Neuron (in vitro differentiated cells): ENCODE results near the gene GMDS.

Source experiments
- H2AFZ ChIP-seq: one replicate; pipeline ENCODE4 v1.6.1; 2013; ENCODE audit warnings: low read depth, mild to moderate bottlenecking, inconsistent platforms, low read length, moderate library complexity
- H3K27me3 ChIP-seq: one replicate; pipeline ENCODE4 v1.6.1; 2013; ENCODE audit warnings: low read length; ENCODE audit not compliant: insufficient read depth
- H3K36me3 ChIP-seq: one replicate; pipeline ENCODE4 v1.6.1; 2013; ENCODE audit warnings: low read length; ENCODE audit not compliant: insufficient read depth
- H3K4me1 ChIP-seq: one replicate; pipeline ENCODE4 v1.6.1; 2013; ENCODE audit warnings: low read length; ENCODE audit not compliant: insufficient read depth
- H3K4me3 ChIP-seq: 2 replicates; pipeline ENCODE4 v1.5.1; 2013; ENCODE audit warnings: mild to moderate bottlenecking, low read length, moderate library complexity
- H3K9me3 ChIP-seq: one replicate; pipeline ENCODE4 v1.6.1; 2013; ENCODE audit warnings: low read length

GMDS gene

DNA sequence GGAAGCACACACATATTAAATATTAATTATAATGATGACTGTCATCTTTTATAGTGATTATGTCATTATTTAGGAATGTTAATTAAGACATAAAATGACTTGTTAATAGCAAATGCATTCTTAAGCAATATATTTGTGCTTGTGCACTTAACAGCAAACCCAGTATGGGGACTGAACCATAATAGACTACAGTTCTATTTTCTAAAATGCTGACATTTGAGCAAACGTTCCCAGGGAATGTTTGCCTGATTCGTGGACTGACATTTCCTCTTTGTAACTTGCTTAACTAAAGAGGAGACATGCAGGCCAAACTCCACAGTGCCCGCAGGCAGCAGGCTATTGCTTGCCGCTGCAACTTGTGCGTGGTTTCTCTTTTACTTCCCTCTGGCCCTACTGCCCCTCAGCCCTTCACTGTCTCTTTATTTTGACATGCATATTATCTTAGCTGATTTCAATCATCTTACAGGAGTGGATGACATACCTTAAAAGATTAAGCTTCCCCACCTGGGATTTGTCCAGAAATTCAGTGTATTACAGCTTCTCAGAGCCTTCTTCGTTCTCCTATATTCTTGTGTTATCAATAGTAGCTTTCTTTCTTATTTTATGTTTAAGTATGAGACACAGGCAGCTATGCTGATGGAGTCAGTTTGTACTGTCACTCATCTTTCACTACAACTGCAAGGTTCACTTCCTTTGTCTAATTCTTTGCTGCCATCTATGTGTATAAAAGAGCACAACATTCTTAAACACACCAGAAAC is 141.5 kb downstream of the GMDS start:
- H3K27me3 ChIP-seq: no peaks in the 10 kb centered on the region
- no peaks in the 10 kb centered on the region for H3K9me3 ChIP-seq
- H3K4me3 ChIP-seq: no peak overlapping the region
- H3K4me1 ChIP-seq: peaks cover 5% of the 10 kb centered on the region
- H2AFZ ChIP-seq: no peak overlapping the region
- no peaks in the 10 kb centered on the region for H3K36me3 ChIP-seq

DNA sequence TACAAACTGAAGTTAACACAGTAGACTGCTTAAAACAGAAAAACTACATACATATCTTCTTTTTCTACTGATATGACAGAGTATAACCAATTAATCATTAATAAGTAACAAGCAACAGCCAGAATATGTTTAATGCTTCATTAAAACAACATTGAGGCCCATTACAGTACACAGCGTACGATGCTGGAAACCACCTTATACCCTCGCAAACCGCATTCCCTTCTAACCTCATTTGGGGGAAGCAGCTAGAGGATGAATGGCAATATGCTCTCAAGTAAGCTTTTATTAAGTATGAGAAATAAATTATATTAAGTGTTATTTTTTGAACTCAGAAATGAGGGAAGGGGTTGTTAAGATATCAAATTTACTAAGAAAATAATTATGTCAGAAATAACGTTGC is 142.4 kb downstream of the GMDS start:
- H3K9me3 ChIP-seq: no peaks in the 10 kb centered on the region
- H3K36me3 ChIP-seq: no peaks in the 10 kb centered on the region
- H3K27me3 ChIP-seq: no peaks in the 10 kb centered on the region
- peaks cover 5% of the 10 kb centered on the region for H3K4me1 ChIP-seq
- H3K4me3 ChIP-seq: no peak overlapping the region
- no peak overlapping the region for H2AFZ ChIP-seq

DNA sequence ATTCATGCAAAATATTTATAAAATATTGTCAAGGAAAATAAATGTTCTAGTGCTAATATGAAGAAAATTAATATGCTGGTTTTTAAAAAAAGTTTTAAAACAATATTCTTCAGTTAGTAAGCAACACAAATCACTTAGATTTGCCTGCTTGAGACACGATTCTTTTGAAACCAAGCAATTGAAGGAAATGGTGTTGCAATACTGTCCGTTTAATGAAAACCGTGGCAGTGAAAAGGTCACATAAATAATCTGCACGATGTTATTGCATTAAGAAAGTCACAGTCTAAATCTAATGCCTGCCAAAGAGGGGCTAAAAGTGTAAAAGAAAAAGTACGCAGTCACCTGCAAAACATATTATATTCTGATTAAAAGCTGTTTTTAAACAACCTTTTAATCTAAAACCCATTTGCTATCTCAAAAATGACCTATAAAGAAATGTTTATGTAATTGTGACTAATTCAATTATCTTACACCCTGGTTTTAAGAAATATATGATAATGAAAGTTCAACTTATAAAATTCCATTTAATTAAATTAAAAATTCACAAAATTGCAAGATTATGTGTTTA is 143.0 kb downstream of the GMDS start:
- Histone ChIP-seq H3K4me3 (no peak overlapping the region), H3K27me3 (no peaks in the 10 kb centered on the region), H2AFZ (no peak overlapping the region), H3K9me3 (no peaks in the 10 kb centered on the region), H3K36me3 (no peaks in the 10 kb centered on the region), H3K4me1 (peaks cover 5% of the 10 kb centered on the region)

DNA sequence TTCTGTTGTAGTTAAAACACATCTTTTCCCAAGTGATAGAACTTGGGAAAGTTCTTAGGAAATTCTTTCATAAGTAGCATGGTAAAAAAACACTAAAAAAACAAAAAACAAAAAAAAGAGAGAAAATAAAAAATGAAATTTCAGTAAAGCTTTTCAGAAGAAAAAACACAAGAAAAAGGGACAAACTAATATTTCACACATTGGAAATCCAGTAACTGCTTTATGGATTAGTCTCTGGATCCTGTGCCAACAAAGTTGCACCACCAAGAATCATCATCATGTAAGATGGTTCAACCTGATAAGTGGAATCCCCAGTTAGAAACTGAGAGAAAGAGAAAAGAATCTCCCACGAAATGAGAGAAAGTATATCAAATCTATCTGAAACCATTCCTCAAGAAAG is 144.2 kb downstream of the GMDS start:
- Histone ChIP-seq H3K4me1 (peaks cover 5% of the 10 kb centered on the region), H2AFZ (no peak overlapping the region), H3K36me3 (no peaks in the 10 kb centered on the region), H3K9me3 (no peaks in the 10 kb centered on the region), H3K27me3 (no peaks in the 10 kb centered on the region), H3K4me3 (no peak overlapping the region)

DNA sequence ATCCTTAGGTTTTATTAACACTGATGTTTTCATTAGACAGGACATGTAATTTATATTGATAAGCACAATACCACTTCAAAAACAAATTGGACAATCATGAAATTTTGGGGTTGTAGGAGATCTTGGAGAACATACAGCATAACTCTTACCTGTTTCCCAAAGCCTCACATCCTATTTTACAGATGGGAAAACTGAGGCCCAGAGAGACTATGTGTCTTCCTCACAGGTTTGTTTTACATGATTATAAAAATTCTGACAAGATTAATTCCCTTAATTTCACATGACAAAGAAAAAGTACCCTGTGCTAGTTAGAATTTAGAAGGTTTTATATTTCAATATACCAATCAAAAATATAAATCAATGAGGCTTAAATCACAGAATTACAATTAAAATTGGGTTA is 145.5 kb downstream of the GMDS start:
- no peak overlapping the region for H3K4me3 ChIP-seq
- peaks cover 5% of the 10 kb centered on the region for H3K4me1 ChIP-seq
- H3K9me3 ChIP-seq: no peaks in the 10 kb centered on the region
- no peak overlapping the region for H2AFZ ChIP-seq
- H3K36me3 ChIP-seq: no peaks in the 10 kb centered on the region
- H3K27me3 ChIP-seq: no peaks in the 10 kb centered on the region

DNA sequence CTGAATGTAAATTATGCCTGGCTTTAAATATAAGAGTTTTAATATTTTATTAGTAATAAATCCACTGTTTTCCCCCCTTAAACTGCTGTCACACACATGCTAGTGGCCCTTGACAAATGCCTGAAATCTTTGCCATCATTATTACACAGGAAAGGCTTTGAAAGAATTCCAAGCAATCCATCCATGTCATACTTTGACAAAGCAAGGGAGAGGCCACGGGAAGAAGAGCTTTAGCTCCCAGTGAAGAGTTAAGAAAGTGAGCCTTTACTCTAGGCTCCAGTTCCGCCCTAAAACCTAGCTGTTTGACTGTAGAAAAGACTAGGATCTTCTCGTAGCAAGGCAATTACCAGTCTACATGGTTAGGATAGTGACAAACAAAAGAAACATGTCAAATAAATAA is 147.9 kb downstream of the GMDS start:
- Histone ChIP-seq H3K27me3 (no peaks in the 10 kb centered on the region), H3K36me3 (no peaks in the 10 kb centered on the region), H3K9me3 (no peaks in the 10 kb centered on the region), H3K4me1 (no peaks in the 10 kb centered on the region), H2AFZ (no peak overlapping the region), H3K4me3 (no peak overlapping the region)

DNA sequence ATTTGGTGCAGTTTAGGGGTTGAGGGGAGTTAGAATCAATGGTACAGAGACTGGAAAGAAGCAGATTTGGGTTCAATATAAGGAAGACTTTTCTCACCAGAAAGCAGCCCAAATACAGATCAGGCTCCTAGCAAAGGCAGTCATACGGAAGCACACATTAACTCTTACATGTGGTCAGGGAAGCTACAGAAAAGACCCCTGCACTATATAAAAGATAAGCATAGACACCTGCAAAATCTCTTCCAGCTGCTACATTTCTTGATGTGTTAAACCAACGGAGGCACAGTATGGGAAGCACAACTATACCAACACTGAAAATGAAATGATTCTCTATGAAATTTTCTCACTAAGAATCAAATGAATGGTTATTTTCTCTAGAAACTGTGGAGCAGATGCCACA is 150.8 kb downstream of the GMDS start:
- no peaks in the 10 kb centered on the region for H3K9me3 ChIP-seq
- H3K36me3 ChIP-seq: no peaks in the 10 kb centered on the region
- no peak overlapping the region for H2AFZ ChIP-seq
- no peak overlapping the region for H3K4me3 ChIP-seq
- H3K4me1 ChIP-seq: no peaks in the 10 kb centered on the region
- H3K27me3 ChIP-seq: no peaks in the 10 kb centered on the region

DNA sequence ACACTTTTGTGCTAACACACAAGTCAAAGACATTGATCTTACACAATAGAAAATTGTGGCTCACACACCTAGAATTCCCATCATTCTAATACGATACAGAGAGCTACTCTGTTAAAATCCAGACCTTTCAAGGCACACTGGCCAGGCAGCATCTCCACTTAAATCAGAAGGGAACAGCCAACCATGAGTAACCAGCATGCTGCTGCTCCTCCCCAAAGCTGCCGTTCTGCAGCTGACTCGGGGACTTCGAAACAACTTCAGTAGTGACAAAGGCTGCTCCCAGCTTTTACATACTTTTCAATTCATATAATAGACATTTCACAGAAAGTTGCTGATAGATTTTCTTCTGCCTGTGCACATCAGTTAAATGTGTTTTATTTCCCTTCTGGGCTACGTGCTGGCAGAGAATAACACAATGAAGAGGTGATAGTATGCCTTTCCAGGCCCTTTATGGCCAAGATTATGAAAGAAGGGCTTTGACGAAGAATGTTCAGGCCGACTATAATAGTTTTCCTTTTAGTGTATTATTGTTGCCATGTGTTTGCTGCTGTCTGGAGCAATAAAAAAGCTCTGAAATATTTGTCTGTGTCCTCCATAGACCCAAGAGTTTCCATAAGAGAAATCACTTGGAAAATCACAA is 159.0 kb downstream of the GMDS start:
- Histone ChIP-seq H3K36me3 (no peaks in the 10 kb centered on the region), H2AFZ (no peak overlapping the region), H3K27me3 (no peaks in the 10 kb centered on the region), H3K4me3 (no peak overlapping the region), H3K9me3 (no peaks in the 10 kb centered on the region), H3K4me1 (peaks cover 4% of the 10 kb centered on the region)

DNA sequence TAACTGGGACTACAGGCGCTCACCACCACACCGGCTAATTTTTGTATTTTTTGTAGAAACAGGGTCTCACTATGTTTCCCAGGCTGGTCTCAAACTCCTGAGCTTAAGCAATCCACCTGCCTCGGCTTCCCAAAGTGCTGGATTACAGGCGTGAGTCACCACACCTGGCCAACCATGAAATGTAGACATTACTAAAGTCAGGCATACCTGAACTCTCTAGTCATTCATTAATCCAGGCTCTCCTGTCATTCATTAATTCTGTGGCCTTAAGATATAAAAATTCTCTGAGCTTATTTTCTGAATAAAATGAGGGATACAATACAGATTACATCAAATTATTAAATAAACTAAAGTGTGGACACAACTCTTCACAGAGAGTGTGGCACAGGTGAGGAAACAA is 159.7 kb downstream of the GMDS start:
- Histone ChIP-seq H3K4me3 (no peak overlapping the region), H3K4me1 (peaks cover 4% of the 10 kb centered on the region), H2AFZ (no peak overlapping the region), H3K9me3 (no peaks in the 10 kb centered on the region), H3K27me3 (no peaks in the 10 kb centered on the region), H3K36me3 (no peaks in the 10 kb centered on the region)

DNA sequence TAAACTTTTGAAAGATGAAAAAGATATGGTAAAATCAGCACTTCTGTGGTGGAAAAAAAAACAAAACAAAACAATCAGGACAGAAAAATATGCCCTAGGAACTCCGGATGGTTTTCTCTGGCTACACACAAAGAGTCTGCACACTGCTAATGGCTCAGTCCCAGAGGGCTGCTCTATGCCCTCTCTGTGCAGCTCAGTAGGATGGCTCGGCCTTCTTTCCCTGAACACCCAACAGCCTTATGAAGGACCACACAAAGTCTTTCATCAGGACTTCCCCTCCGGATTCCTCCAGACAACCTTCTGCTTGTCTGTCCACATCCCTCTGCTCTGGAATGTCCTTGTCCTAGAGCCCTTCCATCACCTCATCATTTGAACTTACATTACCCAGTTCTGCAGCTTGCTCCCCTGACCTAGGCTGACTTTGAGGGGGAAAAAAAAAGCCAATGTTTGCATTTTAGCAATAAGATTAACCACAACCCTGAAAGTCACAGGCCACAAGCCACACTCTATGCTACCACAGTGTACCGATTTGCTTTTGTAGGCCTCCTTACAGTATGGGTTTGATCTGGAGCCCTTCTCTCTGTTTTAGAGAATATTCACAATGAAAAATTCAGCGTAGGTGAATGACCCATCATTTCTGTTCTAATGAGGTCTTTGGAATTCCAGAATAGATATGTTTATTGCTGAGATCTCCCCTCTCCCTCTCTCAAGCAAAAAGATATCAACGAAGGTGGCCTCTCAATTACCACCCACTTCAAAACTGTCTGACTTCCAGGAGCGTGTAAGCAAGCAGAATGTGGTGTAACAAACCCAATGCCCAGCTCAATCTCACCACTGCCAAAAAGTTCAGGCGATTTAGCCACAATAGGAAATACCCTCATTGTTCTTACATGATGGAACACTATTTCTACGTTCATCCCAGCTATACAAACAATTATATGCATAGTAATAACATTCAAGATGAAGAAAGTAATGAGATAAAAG is 164.0 kb downstream of the GMDS start:
- H2AFZ ChIP-seq: no peak overlapping the region
- no peaks in the 10 kb centered on the region for H3K36me3 ChIP-seq
- H3K4me1 ChIP-seq: peaks cover 3% of the 10 kb centered on the region
- no peaks in the 10 kb centered on the region for H3K27me3 ChIP-seq
- peaks cover 2% of the 10 kb centered on the region for H3K9me3 ChIP-seq
- H3K4me3 ChIP-seq: no peak overlapping the region

DNA sequence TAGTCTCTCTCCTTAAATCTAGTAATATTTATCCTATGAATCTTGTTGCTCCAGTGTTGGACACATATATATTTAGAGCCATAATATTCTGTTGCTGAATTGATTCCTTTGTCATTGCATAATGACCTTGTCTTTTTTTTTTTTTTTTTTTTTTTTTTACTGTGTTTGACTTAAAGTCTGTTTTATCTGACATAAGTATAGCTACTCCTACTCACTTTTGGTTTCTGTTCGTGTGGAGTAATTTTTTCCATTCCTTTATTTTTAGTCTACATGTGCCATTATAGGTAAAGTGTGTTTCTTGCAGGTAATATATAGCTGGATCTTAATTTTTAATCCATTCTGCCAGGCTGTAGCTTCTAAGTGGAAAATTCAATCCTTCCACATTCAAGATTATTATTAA is 166.5 kb downstream of the GMDS start:
- H2AFZ ChIP-seq: no peak overlapping the region
- H3K9me3 ChIP-seq: peaks cover 2% of the 10 kb centered on the region
- H3K27me3 ChIP-seq: no peaks in the 10 kb centered on the region
- H3K4me1 ChIP-seq: no peaks in the 10 kb centered on the region
- no peak overlapping the region for H3K4me3 ChIP-seq
- no peaks in the 10 kb centered on the region for H3K36me3 ChIP-seq

DNA sequence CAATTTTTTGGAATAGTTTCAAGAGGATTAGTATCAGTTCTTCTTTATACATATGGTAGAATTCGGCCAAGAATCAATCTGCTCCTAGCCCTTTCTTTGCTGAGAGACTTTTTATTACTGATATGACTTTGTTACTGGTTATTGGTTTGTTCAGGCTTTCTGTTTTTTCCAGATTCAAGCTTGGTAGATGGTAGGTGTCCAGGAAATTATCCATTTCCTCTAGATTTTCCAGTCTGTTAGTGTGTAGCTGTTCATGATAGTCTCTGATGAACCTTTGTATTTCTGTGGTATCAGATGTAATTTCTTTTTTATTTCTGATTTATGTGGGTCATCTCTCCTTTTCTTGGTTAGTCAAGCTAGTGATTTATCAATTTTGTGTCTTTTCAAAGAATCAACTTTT is 167.6 kb downstream of the GMDS start:
- Histone ChIP-seq H3K4me3 (no peak overlapping the region), H2AFZ (no peak overlapping the region), H3K36me3 (no peaks in the 10 kb centered on the region), H3K4me1 (no peaks in the 10 kb centered on the region), H3K9me3 (peaks cover 2% of the 10 kb centered on the region), H3K27me3 (no peaks in the 10 kb centered on the region)

DNA sequence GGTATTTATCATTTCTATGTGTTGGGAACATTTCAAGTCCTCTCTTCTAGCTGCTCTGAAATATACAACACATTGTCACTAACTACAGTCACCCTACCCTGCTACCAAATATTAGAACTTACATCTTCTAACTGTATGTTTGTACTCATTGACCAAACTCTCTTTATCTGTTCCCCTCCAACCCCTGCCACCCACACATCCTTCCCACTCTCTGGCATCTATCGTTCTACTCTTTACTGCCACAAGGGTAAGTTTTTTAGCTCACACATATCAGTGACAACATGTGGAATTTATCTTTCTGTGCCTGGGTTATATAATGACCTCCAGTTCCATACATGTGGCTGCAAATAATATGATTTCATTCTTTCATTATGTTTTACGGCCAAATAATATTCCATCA is 171.9 kb downstream of the GMDS start:
- no peaks in the 10 kb centered on the region for H3K27me3 ChIP-seq
- no peak overlapping the region for H3K4me3 ChIP-seq
- no peaks in the 10 kb centered on the region for H3K4me1 ChIP-seq
- no peaks in the 10 kb centered on the region for H3K36me3 ChIP-seq
- H2AFZ ChIP-seq: no peak overlapping the region
- no peaks in the 10 kb centered on the region for H3K9me3 ChIP-seq
